Spleen (tissue), 11 donors: ENCODE results near the gene PROX1. TPM values are rescaled to one million over a fixed set of nuclear protein-coding genes. Genes with fewer than 3 reads are reported as not detected.

Experiments used
- DNase-seq: peaks from one replicate; pipeline ENCODE4 v3.0.0-alpha.2; 2020
- H3K27ac ChIP-seq, 8 donors: fragments of 200-600 bp; sonication (generic) in 7 of 8; 1 replicate in 4 of 8; 2 replicates in 4 of 8; pipeline versions ENCODE4 v1.5.0 to v1.8.0; 2016 to 2021; ENCODE audit warnings: inconsistent platforms in 4 of 8, mild to moderate bottlenecking in 4 of 8, moderate library complexity in 1 of 8
- H3K27me3 ChIP-seq, 7 donors: fragments of 200-600 bp; sonication (generic) in 6 of 7; replicated peaks in 1 of 7; 1 replicate in 4 of 7; 2 replicates in 3 of 7; pipeline versions ENCODE4 v1.5.0 to v1.8.0; 2016 to 2021; ENCODE audit warnings: inconsistent platforms in 3 of 7, mild to moderate bottlenecking in 1 of 7
- H3K36me3 ChIP-seq, 6 donors: fragments of 200-600 bp; sonication (generic) in 5 of 6; 1 replicate in 4 of 6; 2 replicates in 2 of 6; pipeline versions ENCODE4 v1.5.0 to v1.8.0; 2016 to 2021; ENCODE audit warnings: inconsistent platforms in 2 of 6
- H3K4me1 ChIP-seq, 6 donors: fragments of 200-600 bp; sonication (generic) in 5 of 6; 1 replicate in 3 of 6; 2 replicates in 3 of 6; pipeline versions ENCODE4 v1.5.0 to v1.8.0; 2016 to 2021; ENCODE audit warnings: inconsistent platforms in 3 of 6
- H3K4me3 ChIP-seq, 8 donors: fragments of 200-600 bp; sonication (generic) in 7 of 8; 1 replicate in 4 of 8; 2 replicates in 4 of 8; pipeline versions ENCODE4 v1.5.0 to v1.8.0; 2016 to 2021; ENCODE audit warnings: inconsistent platforms in 4 of 8, mild to moderate bottlenecking in 4 of 8, moderate library complexity in 2 of 8
- H3K9me3 ChIP-seq, 8 donors: fragments of 200-600 bp; sonication (generic) in 7 of 8; 1 replicate in 4 of 8; 2 replicates in 4 of 8; pipeline versions ENCODE4 v1.5.0 to v1.8.0; 2016 to 2021; ENCODE audit warnings: inconsistent platforms in 4 of 8
- CTCF ChIP-seq, 11 experiments: fragments of 200-600 bp in 7 of 11; fragments of 450-650 bp in 4 of 11; sonication (generic) in 4 of 11; IDR thresholded peaks in 8 of 11; conservative IDR thresholded peaks in 3 of 11; 1 replicate in 7 of 11; 2 replicates in 4 of 11; pipeline versions ENCODE4 v1.4.0 to v1.8.0; 2016 to 2021; ENCODE audit warnings: antibody characterized with exemption in 11 of 11, inconsistent platforms in 4 of 11, mild to moderate bottlenecking in 1 of 11
- POLR2A ChIP-seq, 3 donors: fragments of 450-650 bp; IDR thresholded peaks; one replicate each; pipeline ENCODE4 v1.5.1; 2017; ENCODE audit warnings: antibody characterized with exemption in 3 of 3, mild to moderate bottlenecking in 1 of 3
- POLR2AphosphoS5 ChIP-seq, 3 donors: sonication (generic); formaldehyde crosslinking; IDR thresholded peaks; one replicate each; pipeline ENCODE4 v1.5.1; 2017; ENCODE audit warnings: antibody characterized with exemption in 3 of 3
- WGBS, 5 donors: extraction: QIAGEN DNeasy Blood & Tissue Kit in 3 of 5; methylation state at CpG; one replicate each; pipeline versions ENCODE4 v1.1.5 to v1.1.7; 2013 to 2018; 5-methylcytosine and 5-hydroxymethylcytosine counted together
- intact Hi-C: fragments of 100-400 bp; cut with DNase I; formaldehyde crosslinking; loops from one replicate; pipeline ENCODE4 v1.15.0; 2023; ENCODE audit warnings: low total_unique reads
- polyA plus RNA-seq, 3 donors: library from polyadenylated mRNA; stranded (reverse); fragments of 200-250 nt; gene quantifications; one replicate each; pipeline ENCODE4 v1.2.1, GENCODE V29; 2013
- total RNA-seq, 7 donors: library from RNA; depleted of rRNA in 3 of 7; stranded (reverse); fragments of >200 nt in 3 of 7; fragmentation: NEBNext Ultra II Directional in 4 of 7; extraction: Animal tissue kit (Norgen Biotek cat#: 25700) in 4 of 7; gene quantifications; one replicate each; pipeline versions ENCODE4 v1.1.0 to v1.2.1, GENCODE V29; 2016 to 2021
- donor health status: healthy with polysubstance abuse.
- donor health status: DM: no; HTN: no; CAD: no; lungs with moderate emphysema.
- donor health status: DM: no; HTN: no; CAD: no.
- donor health status: Bipolar disorder and iron deficiency.
- donor health status: healthy.
- donor health status: DM: no; HTN: no; CAD: no.
- donor health status: DM: yes; HTN: yes; CAD: no.

PROX1 gene
- total and polyA plus RNA-seq, 10 donors, result 0.70 to 114 (median 41.7) TPM

- Histone ChIP-seq H3K4me3 (no peak overlapping the region), H3K27me3 (peaks cover 0 to 4% (median 0%) of the 10 kb centered on the region in 7 donors), H3K9me3 (no peaks in the 10 kb centered on the region), H3K4me1 (peaks cover 0 to 6% (median 0%) of the 10 kb centered on the region in 6 donors), H3K36me3 (peaks cover 0 to 21% (median 0%) of the 10 kb centered on the region in 6 donors), H3K27ac (no peak overlapping the region)
- TF ChIP-seq CTCF (IDR thresholded peaks at IDR 0.05 in 8 of 11, conservative IDR thresholded peaks at IDR 0.05 in 3 of 11) (no peak), POLR2AphosphoS5 (IDR thresholded peaks at IDR 0.05) (no peak), POLR2A (IDR thresholded peaks at IDR 0.05) (no peak)
- DNase-seq, result no peak
- WGBS, 5 donors, result 60 to 72% (median 67%) methylated on average over 8 of the region's 8 CpGs
- intact Hi-C loops, result no loop called here
Measured at GRCh38 chr1:214008791-214009422, 21.1 kb downstream of the PROX1 start.

GRCh38 chr1:214009423-214010196 lies 21.8 kb downstream of the PROX1 start:
- no peaks in the 10 kb centered on the region for H3K9me3 ChIP-seq
- H3K27ac ChIP-seq, result no peak overlapping the region
- H3K4me3 ChIP-seq, result no peak overlapping the region
- H3K4me1 ChIP-seq, result peaks cover 0 to 10% (median 0%) of the 10 kb centered on the region in 6 donors
- H3K36me3 ChIP-seq, result peaks cover 0 to 21% (median 0%) of the 10 kb centered on the region in 6 donors
- DNase-seq, result no peak
- peaks cover 0 to 4% (median 0%) of the 10 kb centered on the region in 7 donors for H3K27me3 ChIP-seq
- TF ChIP-seq POLR2AphosphoS5 (IDR thresholded peaks at IDR 0.05) (no peak), POLR2A (IDR thresholded peaks at IDR 0.05) (no peak), CTCF (IDR thresholded peaks at IDR 0.05 in 8 of 11, conservative IDR thresholded peaks at IDR 0.05 in 3 of 11) (no peak)
- intact Hi-C loops, result no loop called here
- 73 to 79% (median 77%) methylated on average over 14 of the region's 14 CpGs for WGBS, 5 donors

DNA sequence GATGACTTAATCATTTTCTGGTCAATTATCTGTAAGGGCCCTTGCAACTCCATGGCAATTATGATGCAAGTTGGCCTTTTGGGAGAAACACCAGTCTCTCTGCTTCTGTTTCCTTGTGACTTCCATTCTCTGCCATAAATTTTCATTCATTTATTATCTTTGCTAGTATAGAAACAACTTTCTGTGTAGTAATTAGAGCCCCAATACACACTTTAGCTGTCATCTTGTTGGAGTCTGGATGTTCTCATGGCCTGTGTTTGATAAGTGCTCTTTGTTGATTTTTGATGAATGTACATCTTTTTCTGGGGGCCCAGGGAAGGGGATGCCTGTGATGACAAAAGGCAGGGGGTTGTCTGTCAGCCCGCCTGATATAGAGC lies 22.4 kb downstream of the PROX1 start:
- Histone ChIP-seq H3K4me3 (no peak overlapping the region), H3K36me3 (peaks cover 0 to 21% (median 0%) of the 10 kb centered on the region in 6 donors), H3K27ac (no peak overlapping the region), H3K4me1 (peaks cover 0 to 10% (median 0%) of the 10 kb centered on the region in 6 donors), H3K27me3 (peaks cover 0 to under 1% (median 0%) of the 10 kb centered on the region in 7 donors), H3K9me3 (no peaks in the 10 kb centered on the region)
- intact Hi-C loops, result no loop called here
- no peak for DNase-seq
- TF ChIP-seq POLR2AphosphoS5 (IDR thresholded peaks at IDR 0.05) (no peak), POLR2A (IDR thresholded peaks at IDR 0.05) (no peak), CTCF (IDR thresholded peaks at IDR 0.05 in 8 of 11, conservative IDR thresholded peaks at IDR 0.05 in 3 of 11) (no peak)
- WGBS, 5 donors, result 69 to 94% (median 82%) methylated on average over 1 of the region's 1 CpG

- H3K27ac ChIP-seq, result no peak overlapping the region
- H3K36me3 ChIP-seq, result peaks cover 0 to 21% (median 0%) of the 10 kb centered on the region in 6 donors
- no peak for DNase-seq
- H3K9me3 ChIP-seq, result no peaks in the 10 kb centered on the region
- H3K4me1 ChIP-seq, result peaks cover 0 to 10% (median 0%) of the 10 kb centered on the region in 6 donors
- no peak for TF ChIP-seq CTCF (IDR thresholded peaks at IDR 0.05 in 8 of 11, conservative IDR thresholded peaks at IDR 0.05 in 3 of 11)
- no peak for TF ChIP-seq POLR2AphosphoS5 (IDR thresholded peaks at IDR 0.05)
- no peak for TF ChIP-seq POLR2A (IDR thresholded peaks at IDR 0.05)
- H3K27me3 ChIP-seq, result no peaks in the 10 kb centered on the region
- 83 to 93% (median 85%) methylated on average over 2 of the region's 2 CpGs for WGBS, 5 donors
- no peak overlapping the region for H3K4me3 ChIP-seq
- intact Hi-C loops, result no loop called here
Measured at GRCh38 chr1:214010717-214011116, 22.9 kb downstream of the PROX1 start.
